ENCODE measurements around the gene STIM2. TPM values are rescaled to one million over a fixed set of nuclear protein-coding genes. Genes with fewer than 3 reads are reported as not detected.
A peak's percentile ranks its signal among the peaks of the same experiment; 100 is the strongest.

STIM2 gene
- total and polyA plus RNA-seq, 10 of the 15 experiments (the other 5 are each of a cell fraction or from before 2014, with no cell fraction given) = 4.7 to 41.5 (median 16.9) TPM

- ChIA-PET SMC1A (ENCODE audit: uncharacterized antibody, unreplicated experiment) (interaction anchor here (0.7 to 6.9 kb wide), 18 partner anchors 9 to 175 kb away, joined by 3 to 116 read pairs (median 8); no protein-coding TSS in a partner anchor), CTCF (interaction anchor here (0.6 to 2.6 kb wide), 9 partner anchors 9 to 375 kb away, joined by 3 to 22 read pairs (median 4); no protein-coding TSS in a partner anchor), RAD21 (ENCODE audit: unreplicated experiment) (interaction anchor here (0.8 to 6.7 kb wide), 14 partner anchors 8 to 283 kb away, joined by 3 to 81 read pairs (median 4); partner anchors contain the start of gene TBC1D19), POLR2A (interaction anchor here (0.7 to 3.3 kb wide), 6 partner anchors 8 to 127 kb away, joined by 3 to 37 read pairs (median 4); no protein-coding TSS in a partner anchor)
- H2AFZ ChIP-seq (ENCODE audit: control insufficient read depth, low read depth, low read length) = no peak overlapping the region
- 92% methylated on average over 2 of the region's 2 CpGs for WGBS (ENCODE audit: insufficient coverage, insufficient replicate concordance, low lambda C conversion rate, missing lambda C conversion rate)
- no peak overlapping the region for H3K9ac ChIP-seq (ENCODE audit: control insufficient read depth, insufficient read depth, low read length)
- FAIRE-seq (no peak), DNase-seq (ENCODE audit: low read depth, low spot score) (no peak), ATAC-seq (no peak)
- intact Hi-C loops (cut with micrococcal nuclease; ENCODE audit: unreplicated experiment) (no loop called here), in situ Hi-C loops (cut with MboI) (no loop called here)
- TF ChIP-seq RELB (IDR thresholded peaks at IDR 0.05; ENCODE audit: low read depth) (no peak), IKZF1 (conservative IDR thresholded peaks at IDR 0.05) (no peak), CTCF (IDR thresholded peaks at IDR 0.05 in 2 of 3, conservative IDR thresholded peaks at IDR 0.05 in 1 of 3; ENCODE audit: control insufficient read depth in 2 of 3, extremely low read depth in 1 of 3, insufficient read depth in 1 of 3, low read depth in 3 of 3, low read length in 3 of 3) (no peak), ZBTB33 (IDR thresholded peaks at IDR 0.05) (no peak), SREBF1 (IDR thresholded peaks at IDR 0.05; ENCODE audit: low read length) (no peak), MAX (IDR thresholded peaks at IDR 0.05; ENCODE audit: low read depth, low read length) (no peak), ASH2L (IDR thresholded peaks at IDR 0.05; ENCODE audit: borderline replicate concordance, low read depth) (no peak), TAF1 (IDR thresholded peaks at IDR 0.05; ENCODE audit: borderline replicate concordance, low read depth, low read length) (no peak)
- TF ChIP-seq, protein P1, sequence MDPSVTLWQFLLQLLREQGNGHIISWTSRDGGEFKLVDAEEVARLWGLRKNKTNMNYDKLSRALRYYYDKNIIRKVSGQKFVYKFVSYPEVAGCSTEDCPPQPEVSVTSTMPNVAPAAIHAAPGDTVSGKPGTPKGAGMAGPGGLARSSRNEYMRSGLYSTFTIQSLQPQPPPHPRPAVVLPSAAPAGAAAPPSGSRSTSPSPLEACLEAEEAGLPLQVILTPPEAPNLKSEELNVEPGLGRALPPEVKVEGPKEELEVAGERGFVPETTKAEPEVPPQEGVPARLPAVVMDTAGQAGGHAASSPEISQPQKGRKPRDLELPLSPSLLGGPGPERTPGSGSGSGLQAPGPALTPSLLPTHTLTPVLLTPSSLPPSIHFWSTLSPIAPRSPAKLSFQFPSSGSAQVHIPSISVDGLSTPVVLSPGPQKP (IDR thresholded peaks at IDR 0.05; ENCODE audit: low read depth, low read length) = no peak
- no peaks in the 10 kb centered on the region for H3K27me3 ChIP-seq (replicated peaks in 1 of 2; ENCODE audit: control insufficient read depth in 2 of 2, insufficient read depth in 2 of 2, low read length in 1 of 2)
- H3K4me2 ChIP-seq (ENCODE audit: control insufficient read depth, insufficient read depth) = peak overlapping the region; percentile 50; the same call in 1 of the 2 replicates
- H3K36me3 ChIP-seq (ENCODE audit: control insufficient read depth in 2 of 2, insufficient read depth in 2 of 2, low read length in 1 of 2) = 0 out of 4 replicates have a peak, but pooled peaks cover 0 to 2% of the 10 kb centered on the region in 2 experiments
- H3K79me2 ChIP-seq (ENCODE audit: control insufficient read depth, insufficient read depth, low read length) = peaks cover 72% of the 10 kb centered on the region
- no peak overlapping the region for H3K4me3 ChIP-seq
- no peaks in the 10 kb centered on the region; the same call in 1 of the 2 replicates for H4K20me1 ChIP-seq (ENCODE audit: control insufficient read depth, insufficient read depth)
- no peaks in the 10 kb centered on the region for H3K9me3 ChIP-seq (replicated peaks; ENCODE audit: control insufficient read depth, insufficient read depth, low read length)
- no peak overlapping the region for H3K27ac ChIP-seq (ENCODE audit: control insufficient read depth, insufficient read depth)
- H3K4me1 ChIP-seq (ENCODE audit: control insufficient read depth, insufficient read depth, low read length) = peaks cover 14% of the 10 kb centered on the region
- BruUV-seq (replicated peaks) = no TSS peak
These were observed 6.1 kb downstream of the STIM2 start for GRCh38 chr4:26866781-26867180.

Measured in GM12878 (cell line).